OCI-LY3 (cell line): Measurements from ENCODE around the gene UGCG.

ENCODE experiments used
- EZH2phosphoT487 ChIP-seq: fragments of 200-600 bp; shearing (Covaris generic); IDR thresholded peaks from 2 replicates; pipeline ENCODE4 v1.6.1; 2018; ENCODE audit warnings: antibody characterized with exemption, mixed run types, low read depth
- TF ChIP-seq, protein P1 (sequence below): fragments of 200-600, 300-600 bp; sonication (generic); IDR thresholded peaks from 2 replicates; pipeline ENCODE4 v1.5.1; 2014; ENCODE audit warnings: antibody characterized with exemption, low read length, low read depth

- TF ChIP-seq, protein P1, sequence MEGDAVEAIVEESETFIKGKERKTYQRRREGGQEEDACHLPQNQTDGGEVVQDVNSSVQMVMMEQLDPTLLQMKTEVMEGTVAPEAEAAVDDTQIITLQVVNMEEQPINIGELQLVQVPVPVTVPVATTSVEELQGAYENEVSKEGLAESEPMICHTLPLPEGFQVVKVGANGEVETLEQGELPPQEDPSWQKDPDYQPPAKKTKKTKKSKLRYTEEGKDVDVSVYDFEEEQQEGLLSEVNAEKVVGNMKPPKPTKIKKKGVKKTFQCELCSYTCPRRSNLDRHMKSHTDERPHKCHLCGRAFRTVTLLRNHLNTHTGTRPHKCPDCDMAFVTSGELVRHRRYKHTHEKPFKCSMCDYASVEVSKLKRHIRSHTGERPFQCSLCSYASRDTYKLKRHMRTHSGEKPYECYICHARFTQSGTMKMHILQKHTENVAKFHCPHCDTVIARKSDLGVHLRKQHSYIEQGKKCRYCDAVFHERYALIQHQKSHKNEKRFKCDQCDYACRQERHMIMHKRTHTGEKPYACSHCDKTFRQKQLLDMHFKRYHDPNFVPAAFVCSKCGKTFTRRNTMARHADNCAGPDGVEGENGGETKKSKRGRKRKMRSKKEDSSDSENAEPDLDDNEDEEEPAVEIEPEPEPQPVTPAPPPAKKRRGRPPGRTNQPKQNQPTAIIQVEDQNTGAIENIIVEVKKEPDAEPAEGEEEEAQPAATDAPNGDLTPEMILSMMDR, result no peak
- no peak for TF ChIP-seq EZH2phosphoT487
Observed at GRCh38 chr9:111904891-111905291, 8.3 kb downstream of the UGCG start.
